GM04503 (cell line): ENCODE measurements around the gene HCN4.

Experiments
- DNase-seq: peaks from one replicate; pipeline ENCODE4 v3.0.0-alpha.2; 2012; ENCODE audit warnings: low read depth

The HCN4 gene

DNA sequence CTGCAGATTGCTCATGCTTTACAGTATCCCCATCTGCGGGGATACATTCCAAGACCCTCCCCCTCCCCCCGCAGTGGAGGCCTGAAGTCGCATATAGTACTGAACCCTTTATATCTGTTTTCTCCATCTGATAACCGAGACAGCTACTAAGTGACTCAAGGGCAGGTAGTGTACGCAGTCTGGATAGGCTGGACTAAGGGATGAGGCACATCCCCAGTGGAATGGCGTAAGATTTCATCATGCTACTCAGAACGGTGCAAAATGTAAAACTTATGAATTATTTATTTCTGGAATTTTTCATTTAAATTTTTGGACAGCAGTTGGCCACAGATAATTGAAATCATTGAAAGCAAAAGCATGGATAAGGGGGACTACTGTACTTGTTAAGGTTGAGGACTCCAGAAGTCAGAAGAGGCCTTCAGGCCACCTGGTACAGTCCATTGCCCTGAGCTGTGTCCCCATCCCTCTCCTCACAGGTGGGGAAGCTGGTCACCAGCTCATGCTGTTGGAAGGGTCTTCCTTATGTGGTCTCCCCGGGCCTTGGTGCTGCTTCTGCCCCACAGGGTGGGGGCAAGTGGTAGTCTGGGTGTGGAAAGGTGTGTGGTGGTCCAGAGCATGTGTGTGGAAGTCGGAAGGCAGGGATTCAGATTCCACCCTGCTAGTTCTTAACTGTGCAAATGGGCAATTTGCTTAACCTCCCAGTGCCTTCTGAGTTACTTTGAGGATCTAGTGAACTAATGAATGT lies 72.0 kb downstream of the HCN4 start:
- no peak for DNase-seq

DNA sequence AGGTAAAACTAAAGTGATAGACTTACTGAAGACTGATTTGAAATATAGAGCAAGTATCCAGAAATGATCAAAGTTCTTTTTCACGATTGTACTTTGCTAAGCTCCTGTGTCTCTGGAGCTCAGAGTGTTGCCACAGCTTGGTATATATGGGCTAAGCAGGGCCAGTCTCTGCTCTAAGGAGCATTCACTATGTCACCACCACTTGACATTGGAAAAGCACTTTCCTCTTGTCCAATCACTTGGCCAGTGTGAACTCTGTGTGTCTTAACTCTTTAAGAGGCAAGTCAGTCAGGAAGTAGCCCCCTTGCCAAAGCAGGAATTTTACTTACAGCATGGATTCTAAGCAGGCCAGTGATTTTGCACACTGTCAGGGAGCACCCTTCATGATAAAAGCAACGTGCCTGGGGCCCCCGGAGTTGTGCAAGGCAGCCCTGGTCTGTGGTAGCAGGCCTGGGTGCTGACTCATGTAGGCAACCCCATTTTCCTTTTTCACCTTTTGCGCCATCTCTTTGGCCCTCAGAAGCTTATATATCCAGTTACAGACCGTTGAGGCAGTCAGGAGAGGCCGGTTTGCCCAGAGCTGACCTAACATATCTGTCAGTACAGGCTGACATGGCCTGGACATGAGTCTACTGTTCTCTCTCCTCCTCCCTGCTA lies 73.0 kb downstream of the HCN4 start:
- DNase-seq, result no peak

DNA sequence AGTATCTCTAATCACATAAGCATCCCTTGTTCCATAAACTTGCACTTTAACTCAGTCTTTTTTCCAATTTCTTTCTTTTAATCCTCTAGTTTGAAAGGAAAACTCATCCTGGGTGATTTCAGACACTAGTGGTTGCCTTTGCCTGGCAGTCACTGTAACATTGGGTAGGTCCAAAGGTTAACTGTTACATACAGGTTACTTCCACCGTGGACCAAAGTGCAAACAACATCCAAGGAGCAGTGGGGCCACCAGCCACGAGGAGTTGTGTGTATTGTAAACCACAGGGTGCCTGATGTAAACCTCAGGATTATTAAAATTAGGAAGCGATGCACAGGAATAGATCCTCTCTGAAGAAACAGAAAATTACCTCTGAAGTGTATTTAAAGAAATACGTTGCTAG lies 75.0 kb downstream of the HCN4 start:
- no peak for DNase-seq

DNA sequence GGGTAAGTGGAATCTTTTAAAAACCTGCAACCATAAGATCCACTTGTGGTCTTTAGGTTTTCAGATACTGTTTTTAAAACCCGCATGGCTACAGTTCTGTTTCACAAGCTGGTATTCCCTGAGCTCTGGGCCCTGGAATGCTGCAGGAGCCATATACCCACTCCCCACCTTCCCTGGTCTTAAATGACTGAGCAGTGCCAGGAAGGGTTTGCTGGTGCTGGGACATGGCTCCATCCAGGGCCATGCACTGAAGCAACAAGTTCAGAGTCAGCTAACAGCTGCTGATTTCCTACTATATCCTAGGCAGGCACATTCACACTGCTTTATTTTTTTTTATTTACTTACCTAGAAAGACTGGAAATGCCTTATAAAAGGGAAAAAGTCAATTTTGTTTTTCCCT lies 77.3 kb downstream of the HCN4 start:
- no peak for DNase-seq

DNA sequence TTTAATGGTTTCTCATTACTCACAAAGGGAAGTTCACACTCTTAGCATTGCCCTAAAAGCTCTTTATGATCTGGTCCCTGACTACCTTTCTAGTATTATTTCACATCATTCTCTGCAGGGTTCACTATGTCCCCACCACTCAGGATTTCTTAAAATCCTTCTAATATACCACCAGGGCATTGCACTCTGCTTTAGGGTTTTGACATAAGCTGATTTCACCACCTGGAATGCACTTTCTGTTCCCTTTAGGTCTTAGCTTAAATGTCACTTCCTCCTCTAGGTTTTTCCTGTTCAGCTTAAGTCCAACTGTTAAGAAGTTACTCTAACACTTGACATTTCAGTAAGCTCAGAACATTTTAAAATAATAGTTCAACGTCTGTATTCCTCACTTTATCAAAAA lies 81.7 kb downstream of the HCN4 start:
- DNase-seq, result no peak

DNA sequence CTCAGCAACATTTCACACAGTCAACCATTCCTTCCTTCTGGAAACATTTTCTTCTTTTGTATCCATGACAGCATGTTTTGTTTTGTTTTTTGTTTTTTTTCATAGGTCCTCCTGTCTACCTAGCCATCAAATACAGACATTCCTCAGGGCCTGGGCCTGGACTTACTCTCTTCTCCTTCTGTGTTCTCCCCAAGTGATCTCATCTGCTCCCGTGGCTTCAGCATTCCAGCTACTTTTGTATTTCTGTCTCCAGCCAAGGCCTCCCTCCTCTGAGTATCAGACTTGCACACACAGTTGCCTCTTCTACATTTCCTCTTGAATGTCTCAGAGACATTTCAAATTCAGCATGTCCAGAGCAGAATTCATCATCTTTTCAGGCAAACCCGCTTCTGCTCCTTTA lies 82.4 kb downstream of the HCN4 start:
- DNase-seq, result no peak

DNA sequence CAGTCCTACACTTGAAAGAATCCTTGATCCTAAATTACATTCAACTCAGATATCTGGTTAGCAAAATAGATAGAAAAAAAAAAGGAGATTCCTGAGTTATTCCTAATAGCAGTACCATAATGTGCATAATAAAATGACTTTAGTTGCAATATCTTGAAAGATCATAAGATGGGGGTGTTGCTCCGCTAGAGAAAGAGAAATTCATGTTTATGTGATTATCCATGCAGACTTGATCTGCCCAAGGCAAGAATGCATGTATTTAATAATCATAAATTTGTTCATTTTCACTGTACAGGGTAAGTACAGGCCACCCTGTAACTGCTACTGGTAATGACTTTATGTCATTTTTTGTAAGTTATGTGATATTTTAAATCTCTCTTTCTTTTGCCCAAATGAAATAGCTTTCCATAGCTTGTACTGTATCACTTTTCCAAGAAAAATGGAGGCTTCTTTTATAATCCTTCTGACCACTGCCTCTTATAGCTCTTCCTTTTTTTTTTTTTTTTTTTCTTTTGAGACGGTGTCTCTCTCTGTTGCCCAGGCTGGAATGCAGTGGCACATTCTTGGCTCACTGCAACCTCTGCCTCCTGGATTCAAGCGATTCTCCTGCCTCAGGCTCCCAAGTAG lies 84.6 kb downstream of the HCN4 start:
- no peak for DNase-seq

DNA sequence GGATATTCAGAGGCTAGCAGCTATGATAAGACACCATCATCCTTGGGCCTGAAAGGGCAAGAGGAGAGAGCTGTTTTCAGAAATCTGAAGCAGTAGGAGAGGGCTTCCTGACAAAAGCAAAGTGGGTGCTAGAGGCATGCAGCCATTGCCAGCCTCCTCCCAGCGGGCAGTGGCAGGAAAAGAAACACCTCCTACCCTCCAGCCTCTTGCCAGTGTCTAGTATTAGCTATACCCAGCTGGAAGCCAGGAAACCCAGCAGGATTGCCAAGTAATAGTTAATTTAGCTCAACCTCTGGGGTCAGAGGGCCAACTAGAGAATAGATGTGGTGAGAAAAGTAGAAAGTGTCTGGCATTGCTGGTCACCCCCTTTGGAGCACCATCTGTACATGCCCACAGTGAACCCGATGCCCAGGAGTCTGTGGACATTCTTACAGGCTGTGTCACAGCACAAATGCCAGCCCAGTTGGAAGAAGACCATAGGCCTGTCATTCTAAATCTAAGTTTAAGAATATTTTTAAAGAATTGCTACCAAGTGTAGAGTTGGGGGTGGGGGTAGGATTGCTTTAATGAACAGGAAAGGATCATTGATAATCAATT lies 85.3 kb downstream of the HCN4 start:
- no peak for DNase-seq

DNA sequence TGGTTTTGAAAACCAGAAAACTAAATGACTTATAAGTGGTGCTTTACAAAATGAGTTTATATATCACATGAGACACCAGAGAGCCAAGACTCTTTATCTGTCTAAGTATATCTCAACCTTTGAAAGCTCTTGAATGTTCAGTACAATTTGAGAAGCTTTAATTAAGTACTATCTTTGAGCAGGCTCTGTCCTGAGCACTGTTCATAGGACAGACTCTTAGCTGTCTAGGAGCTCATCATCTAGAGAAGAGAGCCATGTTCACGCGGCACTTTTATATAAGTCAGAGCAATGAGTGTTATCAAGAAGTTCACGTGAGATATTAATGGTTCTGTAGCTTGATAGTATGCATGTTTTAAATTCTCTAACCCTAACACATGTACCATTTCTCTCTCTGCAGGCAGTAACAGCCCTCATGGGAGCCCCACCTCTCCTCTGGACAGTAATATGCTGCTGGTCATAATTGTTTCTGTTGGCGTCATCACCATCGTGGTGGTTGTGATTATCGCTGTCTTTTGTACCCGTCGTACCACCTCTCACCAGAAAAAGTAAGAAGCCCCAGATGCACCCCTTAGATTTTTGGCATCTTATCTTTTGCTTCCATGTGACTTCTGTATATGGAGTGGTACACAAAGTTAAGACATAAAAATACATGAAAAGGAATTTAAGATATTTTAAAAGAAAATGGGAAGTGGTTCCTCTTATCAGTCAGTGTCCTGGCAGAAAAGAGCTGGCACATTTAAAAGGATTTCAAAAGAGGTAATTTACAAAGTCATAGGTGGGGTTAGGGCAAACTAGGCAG lies 86.0 kb downstream of the HCN4 start:
- DNase-seq, result no peak

DNA sequence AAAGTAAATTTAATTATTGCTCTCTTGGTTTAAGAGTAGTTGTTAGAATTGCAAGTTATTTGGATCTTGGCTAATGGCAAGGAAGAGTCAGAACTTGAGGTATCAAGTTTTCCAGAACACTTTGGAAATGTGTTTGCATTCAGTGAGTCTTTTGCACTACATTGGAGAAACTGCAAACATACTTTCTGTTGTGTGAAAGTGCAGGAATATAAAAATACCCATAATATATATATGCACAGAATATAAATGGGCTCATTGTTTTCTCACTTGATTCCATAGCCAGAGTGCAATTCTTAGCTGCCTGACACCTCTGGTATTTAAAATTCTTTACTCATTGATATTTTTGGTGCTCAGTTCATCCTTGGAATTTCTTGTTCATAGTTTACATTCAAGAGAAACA lies 92.9 kb downstream of the HCN4 start:
- no peak for DNase-seq

DNA sequence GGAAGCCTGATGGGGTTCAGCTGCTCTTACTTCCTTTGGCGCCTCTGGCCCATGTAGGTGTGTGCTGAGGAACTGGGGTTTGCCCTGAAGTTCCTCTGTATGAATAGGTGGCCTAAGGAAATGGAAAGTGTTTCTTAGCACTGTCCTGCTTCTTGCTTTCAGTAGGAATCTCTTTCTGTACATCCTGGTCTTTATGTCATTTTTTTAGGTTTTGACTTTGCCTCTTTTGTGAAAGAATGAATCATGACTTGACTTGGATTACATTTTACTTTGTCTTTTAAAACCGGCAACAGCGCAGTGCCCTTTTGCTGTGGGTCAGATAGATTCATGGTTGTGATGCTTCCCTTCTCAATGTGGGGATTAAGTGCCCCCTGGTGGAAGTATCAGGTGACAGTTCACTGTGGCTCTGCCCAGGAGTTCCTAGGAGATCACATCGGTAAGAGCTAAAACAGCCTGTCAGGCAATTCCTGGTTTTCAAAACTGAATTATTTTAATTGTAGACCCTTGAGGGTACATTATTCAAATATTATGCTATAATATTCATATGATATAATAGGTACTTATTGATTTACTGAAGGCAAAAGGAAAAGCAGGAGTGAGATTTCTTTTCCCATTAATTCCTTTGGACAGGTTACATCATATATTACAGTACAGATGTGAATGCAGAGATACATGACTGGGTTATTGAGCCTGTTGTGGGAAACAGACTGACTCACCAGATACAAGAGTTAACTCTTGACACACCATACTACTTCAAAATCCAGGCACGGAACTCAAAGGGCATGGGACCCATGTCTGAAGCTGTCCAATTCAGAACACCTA lies 95.4 kb downstream of the HCN4 start:
- DNase-seq, result no peak

DNA sequence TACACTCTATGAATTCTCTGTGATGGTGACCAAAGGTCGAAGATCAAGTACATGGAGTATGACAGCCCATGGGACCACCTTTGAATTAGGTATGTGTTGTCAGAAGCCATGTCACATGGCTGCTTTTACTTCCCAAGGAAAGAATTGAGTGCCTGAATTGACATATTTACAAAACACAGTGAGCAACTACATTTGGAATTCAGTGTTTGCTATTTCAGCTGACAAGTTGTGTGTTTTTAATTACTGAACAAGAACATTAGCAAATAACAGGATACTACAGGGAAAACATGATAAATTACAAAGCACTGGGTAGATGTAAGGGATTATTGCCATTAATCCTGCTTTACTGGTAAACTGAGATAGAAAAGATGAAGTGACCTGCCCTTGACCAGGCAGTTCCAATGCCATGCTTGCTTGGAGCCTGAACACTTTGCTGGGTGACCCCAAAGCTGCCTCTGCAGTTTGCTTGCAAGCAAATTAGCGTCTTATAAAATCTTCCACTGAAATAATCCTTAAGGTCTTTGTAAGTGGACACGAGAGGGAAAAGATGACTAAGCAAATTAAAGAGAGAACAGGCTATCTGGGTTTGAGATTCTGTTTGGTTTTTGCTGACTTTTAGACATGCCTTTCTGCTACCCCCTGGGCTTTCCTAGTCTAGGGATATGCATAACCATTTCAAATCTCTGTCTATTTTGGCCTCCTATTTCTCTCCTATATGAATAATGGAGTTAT lies 98.2 kb downstream of the HCN4 start:
- no peak for DNase-seq
